ENCODE data around the gene TMSB10.
"Not testable (repeated sequence)": the region's sequence is repeated elsewhere in the genome, so short reads cannot be mapped to it uniquely, and the experiment has no call there.

TMSB10 gene

DNA sequence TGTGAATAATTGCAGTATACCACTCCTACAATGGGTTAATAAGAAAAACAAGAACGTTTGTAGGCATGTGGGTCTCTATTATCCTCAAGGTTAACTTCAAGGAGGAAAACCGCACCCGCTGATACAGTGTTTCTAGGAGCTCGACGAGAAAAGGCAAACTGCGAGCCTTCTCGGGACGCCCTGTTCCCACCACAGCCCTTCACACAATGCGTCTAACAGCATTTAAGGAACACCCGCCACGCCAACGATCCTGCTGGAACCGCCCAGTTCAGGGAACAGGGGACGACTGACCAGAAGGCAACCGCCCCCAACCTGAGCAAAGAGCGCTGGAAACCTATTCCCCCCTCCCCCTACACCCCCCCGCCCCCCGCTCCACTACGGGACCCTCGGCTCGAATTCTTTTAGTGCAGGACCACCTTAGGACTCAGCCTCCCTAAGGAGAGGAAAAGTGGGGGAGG, 710 bp upstream of the TMSB10 start:
- DNase-seq, result peak; percentile 76

DNA sequence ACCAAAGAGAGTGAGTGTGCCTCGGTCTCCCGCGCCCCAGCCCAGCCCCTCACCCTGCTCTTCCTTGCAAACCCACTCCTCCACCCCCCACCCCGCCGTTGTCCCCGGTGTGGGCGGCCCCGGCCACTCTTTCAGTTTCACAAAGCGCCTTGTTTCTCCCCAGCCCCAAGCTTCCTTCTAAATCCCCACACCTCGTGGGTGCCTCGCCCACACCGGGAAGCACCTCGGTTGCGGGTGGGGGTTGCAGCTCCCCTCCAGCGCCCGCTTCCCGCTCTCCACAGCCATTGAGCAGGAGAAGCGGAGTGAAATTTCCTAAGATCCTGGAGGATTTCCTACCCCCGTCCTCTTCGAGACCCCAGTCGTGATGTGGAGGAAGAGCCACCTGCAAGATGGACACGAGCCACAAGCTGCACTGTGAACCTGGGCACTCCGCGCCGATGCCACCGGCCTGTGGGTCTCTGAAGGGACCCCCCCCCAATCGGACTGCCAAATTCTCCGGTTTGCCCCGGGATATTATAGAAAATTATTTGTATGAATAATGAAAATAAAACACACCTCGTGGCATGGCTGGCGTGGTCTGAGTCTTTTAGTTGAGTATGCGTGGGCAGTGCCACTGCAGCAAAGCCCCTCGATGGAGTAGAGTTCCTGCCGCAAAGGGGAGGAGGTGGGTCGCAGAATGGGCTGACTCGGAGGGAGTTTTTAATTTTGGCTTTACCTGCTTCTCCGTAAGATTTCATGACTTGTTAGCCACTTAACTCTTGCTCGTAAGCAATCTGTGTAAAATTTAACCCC, 848 bp downstream of the TMSB10 start:
- DNase-seq, result no peak

DNA sequence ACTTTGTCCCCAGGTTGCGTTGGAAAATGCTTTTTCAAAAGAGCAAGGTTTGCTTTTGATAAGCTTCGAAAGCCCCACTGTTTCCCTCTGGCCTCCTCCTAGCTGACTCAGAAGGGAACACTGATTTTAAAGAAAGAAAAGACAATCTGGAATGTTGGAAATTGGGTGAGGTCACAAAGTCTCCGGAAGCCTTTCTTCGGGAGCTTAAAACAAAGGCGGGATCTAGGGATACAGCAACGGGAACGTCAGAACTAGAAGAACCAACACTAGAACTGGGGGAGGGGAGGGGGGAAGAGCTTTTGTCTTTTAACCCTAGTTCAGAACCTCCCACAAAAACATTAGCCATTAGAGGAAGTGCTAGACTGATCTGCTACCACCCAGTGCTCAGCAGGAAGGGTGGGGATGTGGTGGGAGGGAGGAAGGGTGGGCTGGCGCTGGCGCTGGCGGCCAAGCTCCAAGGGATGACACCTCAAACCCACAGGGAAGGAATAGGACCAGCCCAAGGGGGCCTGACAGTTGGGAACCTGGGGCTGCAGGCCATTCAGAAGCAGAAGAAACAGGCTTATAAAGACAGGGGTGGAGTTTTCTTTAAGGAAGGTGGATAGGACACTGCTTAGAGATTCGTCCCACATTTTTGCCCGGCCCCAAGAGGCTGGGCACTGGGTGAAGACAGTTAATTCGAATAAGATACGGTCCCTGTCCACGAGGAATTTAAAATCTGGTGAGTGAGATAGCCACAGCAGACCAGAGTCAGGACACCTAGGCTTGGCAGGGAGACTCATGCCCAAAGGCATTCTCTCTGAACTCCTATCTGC, 1.7 kb downstream of the TMSB10 start:
- DNase-seq, result peak; percentile 95

DNA sequence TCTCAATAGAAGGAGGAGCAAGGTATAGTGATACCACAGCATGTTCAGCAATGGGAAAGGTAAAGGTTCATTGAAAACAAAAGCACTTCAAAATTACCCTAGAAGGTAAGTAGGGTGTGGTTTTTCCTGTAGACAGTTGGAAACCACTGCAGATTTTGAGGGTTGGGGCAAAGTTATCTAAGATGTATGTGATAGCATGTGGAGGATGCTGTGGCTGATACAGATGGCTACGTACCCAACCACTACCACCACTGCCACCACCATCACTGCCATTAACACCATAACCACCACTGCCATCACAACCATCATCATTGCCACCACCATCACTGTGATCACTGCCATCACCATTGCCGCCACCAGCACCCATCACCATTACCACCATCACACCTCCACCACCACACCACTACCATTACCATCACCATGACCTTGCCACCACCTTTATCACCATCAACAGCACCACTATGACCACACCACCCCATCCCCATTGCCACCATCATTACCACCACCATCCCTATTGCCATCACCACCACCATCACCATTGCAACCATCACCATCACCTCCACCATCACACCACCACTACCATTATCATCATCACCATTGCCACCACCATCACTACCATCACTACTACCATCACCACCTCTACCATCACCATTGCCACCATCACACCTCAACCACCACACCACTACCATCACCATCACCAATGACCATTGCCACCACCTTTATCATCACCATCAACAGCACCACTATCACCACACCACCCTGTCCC, 3.7 kb downstream of the TMSB10 start:
- no peak for DNase-seq

DNA sequence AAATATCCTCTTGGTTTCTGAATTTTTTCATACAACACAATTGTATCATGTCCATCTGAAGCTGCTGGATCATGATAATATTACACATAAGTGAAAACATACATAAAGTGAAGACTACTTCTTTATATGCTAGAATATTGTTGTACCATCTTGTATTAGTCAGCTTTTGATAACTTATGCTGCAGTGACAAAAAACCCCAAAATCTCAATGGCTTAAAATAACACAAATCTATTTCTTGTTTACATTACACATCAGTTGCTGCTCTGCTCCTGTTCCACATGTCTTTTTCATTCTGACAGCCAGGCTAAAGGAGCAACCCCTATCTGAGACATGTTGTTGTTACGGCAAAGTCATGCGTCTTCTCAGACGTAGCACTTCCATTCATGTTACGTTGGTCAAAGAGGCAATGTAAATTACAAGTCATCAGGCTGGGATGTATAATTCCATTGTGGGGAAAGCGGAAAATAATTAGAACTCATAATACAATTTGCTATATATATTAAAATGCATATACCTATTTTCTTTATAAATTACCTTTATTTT, 5.8 kb downstream of the TMSB10 start:
- DNase-seq, result no peak

DNA sequence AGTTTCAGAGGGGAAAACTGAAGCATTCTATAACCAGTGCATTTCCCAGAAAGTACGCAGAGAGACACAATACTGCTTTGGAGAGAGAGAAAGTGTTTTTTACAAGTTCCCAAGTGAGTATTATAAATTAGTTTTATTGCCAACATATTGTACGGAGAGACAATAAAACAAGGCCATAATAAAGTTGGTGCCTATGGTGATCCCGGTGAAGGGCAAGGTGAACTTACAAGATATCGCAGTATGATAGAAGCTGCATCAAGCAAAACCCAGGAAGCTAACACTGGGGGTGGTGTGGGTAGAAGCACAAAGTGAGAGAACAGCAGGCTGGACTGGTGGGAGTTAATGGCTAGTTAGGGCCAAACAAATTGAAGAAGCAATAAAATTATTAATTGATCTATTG, 7.5 kb downstream of the TMSB10 start:
- DNase-seq, result no peak

DNA sequence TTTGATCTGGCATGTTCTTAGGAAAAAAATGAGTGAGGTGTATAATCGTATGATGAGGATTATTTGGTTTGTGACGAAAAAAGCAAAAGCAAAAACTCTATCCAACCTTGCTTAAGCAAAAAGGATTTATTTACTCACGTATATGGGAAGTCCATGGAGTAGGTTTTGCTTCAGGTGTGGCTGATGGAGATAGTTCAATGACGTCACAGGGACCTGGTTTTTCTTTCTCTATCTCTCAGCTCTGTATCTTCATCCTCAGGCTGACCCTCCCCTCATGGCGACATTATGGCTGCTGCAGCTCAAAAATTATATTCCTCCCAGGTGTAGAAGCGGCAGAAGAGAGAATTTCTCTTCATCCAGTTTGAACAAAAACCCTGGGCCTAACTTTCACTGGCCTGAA, 8.9 kb downstream of the TMSB10 start:
- DNase-seq, result no peak

DNA sequence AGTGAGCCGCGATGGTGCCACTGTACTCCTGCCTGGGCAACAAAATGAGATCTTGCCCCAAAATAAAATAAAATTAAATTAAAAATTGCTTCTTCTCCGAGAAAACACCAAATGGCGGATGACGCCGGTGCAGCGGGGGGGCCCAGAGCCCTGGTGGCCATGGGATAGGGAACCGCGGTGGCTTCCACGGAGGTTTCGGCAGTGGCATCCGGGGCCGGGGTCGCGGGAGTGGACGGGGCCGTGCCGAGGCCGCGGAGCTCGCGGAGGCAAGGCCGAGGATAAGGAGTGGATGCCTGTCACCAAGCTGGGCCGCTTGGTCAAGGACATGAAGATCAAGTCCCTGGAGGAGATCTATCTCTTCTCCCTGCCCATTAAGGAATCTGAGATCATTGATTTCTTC, 10.2 kb downstream of the TMSB10 start:
- not testable (repeated sequence) for DNase-seq

DNA sequence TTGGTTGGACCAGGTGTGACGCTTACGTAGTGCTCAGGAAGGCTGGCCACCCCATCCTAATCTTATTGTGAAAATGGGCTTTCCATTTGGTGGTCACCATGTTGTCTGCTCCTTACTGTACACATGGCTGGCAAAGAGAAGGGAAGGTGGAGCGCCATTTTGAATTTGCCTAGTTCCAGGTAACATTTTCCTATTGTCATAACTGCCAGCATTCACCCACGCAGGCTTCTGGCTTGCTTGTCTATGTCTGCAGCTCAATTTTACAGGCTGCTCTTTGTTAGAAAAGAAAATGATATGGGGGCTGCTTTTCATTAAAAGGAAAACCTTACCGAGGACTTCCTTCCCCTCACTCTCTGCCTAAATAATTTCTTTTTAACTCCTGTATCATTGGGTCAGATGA, 12.4 kb downstream of the TMSB10 start:
- DNase-seq, result not testable (repeated sequence)

DNA sequence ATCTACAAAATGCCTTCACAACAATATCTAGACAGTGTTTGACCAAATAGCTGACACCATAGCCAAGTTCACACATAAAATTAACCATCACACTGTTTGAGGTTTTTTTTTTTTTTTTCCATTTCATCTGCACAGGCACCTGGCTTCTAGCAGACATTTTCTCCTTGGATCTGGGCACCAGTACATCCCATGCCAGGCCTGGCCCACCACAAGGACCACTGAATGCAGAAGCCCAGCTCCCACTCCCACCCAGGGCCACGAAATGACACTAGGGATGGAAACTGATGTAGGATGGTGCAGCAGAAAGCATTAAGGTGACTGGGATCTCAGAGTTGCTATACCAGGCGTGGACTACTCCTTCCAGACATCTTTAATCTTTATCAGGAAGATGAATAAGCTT, 13.0 kb downstream of the TMSB10 start:
- DNase-seq, result no peak

DNA sequence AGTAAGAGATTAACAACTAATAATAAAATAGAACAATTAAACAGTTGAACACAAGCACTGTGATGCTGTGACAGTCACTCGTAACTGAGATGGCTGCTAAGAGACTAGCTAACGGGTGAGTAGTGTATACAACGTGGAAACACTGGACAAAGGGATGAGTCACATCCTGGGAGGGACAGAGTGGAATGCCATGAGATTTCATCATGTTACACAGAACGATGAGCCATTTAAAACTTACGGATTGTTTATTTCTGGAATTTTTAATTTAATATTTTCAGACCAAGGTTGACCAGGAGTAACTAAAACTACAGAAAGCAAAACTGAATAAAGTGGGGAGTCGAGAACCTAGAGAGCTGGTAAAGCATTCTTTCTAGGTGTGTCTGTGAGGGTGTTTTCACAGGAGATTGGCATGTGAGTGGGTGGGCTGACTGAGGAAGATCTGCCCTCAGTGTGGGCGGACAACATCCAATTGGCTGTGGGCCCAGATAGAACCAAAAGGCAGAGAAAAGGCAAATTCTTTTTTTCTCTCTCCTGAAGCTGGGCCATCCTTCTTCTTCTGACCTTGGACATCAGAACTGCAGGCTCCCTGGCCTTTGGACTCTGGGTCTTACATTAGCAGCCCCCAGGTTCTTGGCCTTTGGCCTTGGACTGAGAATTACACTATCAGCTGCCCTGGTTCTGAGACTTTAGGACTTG, 14.6 kb downstream of the TMSB10 start:
- DNase-seq, result peak; percentile 99

DNA sequence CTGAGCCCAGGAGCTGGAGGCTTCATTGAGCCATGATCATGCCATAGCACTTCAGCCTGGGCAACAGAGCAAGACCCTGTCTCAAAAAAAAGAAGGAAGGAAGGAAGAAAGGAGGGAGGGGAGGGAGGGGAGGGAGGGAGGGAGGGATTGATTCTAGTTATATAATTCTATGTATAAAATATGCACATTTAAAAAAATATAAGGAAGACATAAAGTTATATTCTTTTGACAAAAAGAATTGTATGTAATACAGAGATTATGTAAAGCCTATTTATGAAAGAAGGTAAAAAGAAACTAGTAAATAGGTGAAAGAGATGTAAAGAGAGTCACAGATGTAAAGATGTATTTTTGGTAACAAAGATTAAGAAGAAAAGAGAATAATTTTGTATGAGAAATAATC, 17.6 kb downstream of the TMSB10 start:
- DNase-seq, result no peak

DNA sequence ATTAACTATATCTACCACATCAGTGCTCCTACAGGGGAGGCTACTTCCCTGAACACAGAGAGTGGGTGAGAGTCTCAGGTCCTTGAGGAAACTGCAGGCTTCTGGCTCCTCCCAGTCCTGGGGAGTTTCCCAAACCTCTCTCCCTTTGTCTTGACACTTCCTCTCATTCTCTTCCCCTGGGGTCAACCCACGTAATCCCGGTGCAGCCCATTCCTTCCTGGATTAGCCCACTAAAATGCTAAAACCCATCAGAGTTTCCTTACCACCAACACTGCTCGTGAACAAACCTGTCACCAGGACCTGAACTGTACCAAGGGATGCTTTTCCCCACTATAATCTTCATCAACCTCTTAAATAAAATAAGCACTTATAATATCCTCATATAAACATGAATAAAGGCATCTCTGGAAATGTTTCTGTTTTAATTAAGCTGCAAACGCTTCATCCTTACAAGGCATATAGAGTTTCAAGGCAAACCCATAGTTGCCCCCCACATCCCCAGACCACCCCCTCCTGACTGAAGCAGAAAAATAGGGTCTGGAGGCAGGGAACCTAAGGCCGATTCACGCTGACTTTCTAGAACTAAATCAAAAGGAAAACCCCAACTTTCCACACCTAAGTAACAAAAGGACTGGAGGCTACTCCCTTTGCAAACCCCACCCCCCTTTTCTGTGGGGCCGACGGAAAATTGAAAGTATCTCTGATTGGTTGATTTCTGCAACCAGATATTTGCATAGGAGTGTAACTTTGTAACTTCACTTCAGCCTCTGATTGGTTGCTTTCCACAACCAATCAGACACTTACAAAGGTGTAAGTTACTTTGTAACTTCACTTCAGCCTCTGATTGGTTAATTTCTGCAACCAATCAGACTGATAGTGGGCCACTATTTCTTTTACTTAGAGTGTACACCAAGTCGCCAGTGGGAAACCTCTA, 19.0 kb downstream of the TMSB10 start:
- peak; percentile 64 for DNase-seq

DNA sequence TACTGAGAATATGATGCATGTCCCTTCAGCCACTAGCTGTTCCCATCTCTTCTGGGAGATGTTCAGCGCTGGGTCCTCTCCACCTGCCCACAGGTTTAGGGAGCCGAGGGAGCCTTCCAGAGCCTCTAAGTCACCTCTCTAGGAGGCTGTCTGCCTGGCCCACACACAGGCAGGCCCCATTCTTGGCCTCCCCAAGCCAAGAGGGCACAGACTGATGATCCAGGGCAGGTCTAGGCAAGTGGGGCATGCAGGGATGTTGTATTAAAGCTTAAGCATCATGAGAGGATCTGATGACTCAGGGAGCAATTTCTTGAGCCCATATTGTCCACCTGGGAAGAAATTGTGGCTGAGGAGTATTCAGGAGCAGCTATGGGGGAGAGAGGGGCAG, 19.9 kb downstream of the TMSB10 start:
- no peak for DNase-seq

DNA sequence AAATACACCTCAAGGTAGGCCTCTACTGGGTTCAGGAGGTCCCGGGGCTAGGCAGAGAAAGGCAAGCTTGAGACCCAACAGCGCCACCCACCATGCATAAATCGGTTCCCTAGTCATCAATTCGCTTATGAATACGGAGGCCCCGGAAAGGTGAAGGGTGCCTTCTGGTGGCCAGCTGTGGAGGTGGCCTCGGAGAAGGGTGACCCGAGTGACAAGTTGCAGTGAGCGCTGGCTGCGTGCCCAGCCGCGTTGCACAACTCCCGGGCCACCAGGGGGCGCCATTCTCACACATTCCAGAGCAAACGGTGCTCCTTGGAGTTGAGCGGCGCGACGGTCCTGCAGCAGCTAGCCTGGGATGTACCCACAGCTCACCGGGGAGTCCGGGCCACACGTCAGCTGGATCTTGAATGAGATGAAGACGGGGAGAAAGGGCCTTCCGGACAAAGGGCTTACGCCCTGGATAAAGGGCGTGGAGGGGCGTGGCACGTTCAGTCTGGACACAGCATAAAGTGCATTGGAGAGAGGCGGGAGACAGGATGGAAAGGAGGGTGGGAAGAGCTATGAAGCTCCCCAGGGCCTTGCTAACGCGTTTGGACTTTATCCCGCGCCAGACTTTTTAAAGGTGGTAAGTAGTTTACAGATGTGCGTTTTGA, 20.4 kb downstream of the TMSB10 start:
- DNase-seq, result peak; percentile 92

DNA sequence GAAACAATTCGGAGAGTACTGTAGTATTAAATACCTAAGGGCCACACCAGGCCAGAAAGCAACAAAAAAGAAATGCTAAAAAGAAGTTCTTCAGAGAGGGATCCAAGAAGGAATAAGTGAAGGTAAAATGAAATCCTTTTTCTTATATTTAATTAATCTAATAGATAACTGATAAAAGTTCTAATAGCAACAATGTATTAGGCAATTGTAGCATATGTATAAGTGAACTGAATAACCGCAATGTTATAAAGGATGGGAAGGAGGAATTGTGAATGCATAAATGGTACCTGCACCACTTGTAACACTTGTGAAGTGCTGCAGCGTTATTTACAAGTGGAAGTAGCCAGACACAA, 21.8 kb downstream of the TMSB10 start:
- no peak for DNase-seq

DNA sequence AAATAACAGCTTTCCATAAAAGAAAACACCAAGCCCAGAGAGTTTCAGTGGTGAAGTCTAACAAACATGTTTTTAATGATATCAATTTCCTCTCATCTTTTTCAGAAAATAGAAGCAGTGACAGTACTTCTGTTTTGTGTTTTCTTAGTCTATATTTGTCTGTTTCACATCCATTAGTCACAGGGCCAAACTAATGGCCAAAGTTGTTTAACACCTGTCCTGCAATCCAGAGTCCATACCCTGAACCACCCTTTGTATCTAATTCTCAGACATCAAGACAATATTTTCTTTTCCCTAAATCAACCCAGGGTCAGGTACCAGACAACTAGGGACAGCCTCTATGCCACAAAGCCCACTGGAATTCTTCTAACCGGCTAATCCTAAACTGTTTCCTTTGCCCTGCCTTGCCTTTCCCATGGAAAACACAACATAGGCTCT, 25.9 kb downstream of the TMSB10 start:
- DNase-seq, result no peak

DNA sequence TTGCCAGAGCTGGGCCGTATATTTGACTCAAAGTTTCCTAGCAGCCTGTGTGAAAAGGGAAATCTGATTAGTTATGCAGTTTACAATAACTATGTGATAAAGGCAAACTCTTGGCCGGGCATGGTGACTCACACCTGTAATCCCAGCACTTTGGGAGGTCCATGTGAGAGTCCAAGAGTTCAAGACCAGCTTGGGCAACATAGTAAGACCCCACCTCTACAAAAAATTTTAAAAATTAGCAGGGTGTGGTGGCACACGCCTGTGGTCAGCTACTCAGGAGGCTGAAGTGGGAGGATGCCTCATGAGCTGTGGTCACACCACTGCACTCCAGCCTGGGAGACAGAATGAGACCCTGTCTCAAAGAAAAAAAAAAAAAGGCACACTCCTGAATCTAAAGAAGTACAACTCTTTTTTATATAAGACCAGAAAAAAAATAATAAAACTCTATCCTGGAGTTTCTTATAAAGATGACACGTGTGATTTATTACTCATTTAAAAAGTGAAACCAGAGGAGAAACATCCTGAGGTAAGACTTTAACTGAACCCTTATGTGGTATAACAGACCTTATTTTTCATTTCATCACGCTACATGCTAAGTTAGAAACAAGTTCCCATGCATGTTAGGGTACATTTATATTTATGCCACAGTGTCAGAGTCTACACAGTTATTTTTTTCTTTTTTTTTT, 32.9 kb downstream of the TMSB10 start:
- DNase-seq, result peak; percentile 59

DNA sequence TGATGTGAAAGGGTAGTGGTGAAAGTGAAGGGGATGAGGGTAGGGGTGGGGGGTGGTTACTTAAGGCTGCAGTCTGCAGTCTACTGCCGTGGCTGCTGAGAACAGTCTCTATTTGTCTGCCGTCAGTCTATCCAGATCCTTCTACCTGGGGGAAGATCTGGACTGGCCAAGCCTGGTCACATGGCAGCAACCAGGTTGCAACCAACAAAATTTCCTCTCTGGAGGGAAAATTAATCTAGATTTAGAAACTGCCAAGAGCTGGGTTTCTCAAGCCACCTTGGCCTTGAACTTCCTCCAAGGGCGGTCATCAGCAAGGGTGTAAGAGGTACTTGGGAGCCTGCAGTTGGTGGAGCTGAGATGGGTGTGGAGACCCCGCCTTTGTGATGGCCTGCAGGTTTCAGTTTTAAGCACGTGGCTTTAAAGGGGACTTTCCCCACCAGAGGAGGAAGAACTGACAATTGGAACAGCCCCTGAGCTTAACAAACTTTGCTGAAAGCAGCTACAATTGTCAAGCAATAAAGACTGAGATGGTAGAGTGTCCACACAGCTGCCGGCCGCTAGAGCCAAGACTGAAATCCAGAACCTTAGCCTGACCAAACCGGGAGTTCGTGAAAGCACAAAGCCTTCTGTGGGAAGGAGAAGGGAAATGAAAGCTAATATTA, 34.1 kb downstream of the TMSB10 start:
- no peak for DNase-seq
